ENCODE data around the gene FCSK. TPM values are rescaled to one million over a fixed set of nuclear protein-coding genes. Genes with fewer than 3 reads are reported as not detected.

FCSK gene
- total and polyA plus RNA-seq, 2 of the 13 experiments (the other 11 are each of a cell fraction or from before 2014, with no cell fraction given) = 9.1 to 19.2 TPM

- peaks cover 5 to 14% of the 10 kb centered on the region in 2 experiments; a peak in 3 of 5 replicates for H3K36me3 ChIP-seq (replicated peaks in 1 of 2; ENCODE audit: control insufficient read depth in 1 of 2, insufficient read depth in 2 of 2, low read length in 2 of 2)
- intact Hi-C loops (cut with micrococcal nuclease; ENCODE audit: unreplicated experiment) = loop anchor here (1.0 kb wide), 2 partner anchors 9 to 26 kb away; partner anchors contain the start of gene FCSK
- in situ Hi-C loops (cut with HindIII; ENCODE audit: extremely low pct_ligation_motif_present, low pct_unique_long_range_greater_than_20kb) = no loop called here
- H2AFZ ChIP-seq (ENCODE audit: low read length) = no peak overlapping the region
- peak overlapping the region; percentile 15 to 64 (median 47) for H3K4me3 ChIP-seq (replicated peaks in 1 of 3; ENCODE audit: insufficient read depth in 1 of 3, low read depth in 2 of 3, low read length in 3 of 3)
- H3K27ac ChIP-seq (ENCODE audit: extremely low read length, insufficient read depth, low read length) = peak overlapping the region; percentile 96
- POLR2A ChIA-PET = interaction anchor here (0.5 to 3.7 kb wide), 23 partner anchors 11 to 333 kb away, joined by 3 to 75 read pairs (median 5); partner anchors contain the start of genes AARS1, COG4, DDX19A and FCSK
- H3K79me2 ChIP-seq (ENCODE audit: insufficient read depth, low read length) = peaks cover 63% of the 10 kb centered on the region
- peak; percentile 90 for ATAC-seq
- H3K4me2 ChIP-seq (ENCODE audit: low read depth, low read length) = peak overlapping the region; percentile 90
- no TSS peak for BruUV-seq (replicated peaks)
- no peaks in the 10 kb centered on the region for H4K20me1 ChIP-seq (ENCODE audit: insufficient read depth, low read length)
- DNase-seq (ENCODE audit: low spot score) = peak; percentile 100
- CTCF ChIA-PET (ENCODE audit: low intra/inter-chr PET ratio, low total read pairs) = no interaction called here
- peak overlapping the region; percentile 73 for H3K9ac ChIP-seq (ENCODE audit: insufficient read depth, low read depth, low read length)
- peaks cover 90% of the 10 kb centered on the region for H3K4me1 ChIP-seq (ENCODE audit: insufficient read depth, low read length)
- WGBS (ENCODE audit: low lambda C conversion rate) = 0% methylated on average over 7 of the region's 9 CpGs
- no peaks in the 10 kb centered on the region for H3K9me3 ChIP-seq (ENCODE audit: low read length)
- FAIRE-seq = peak; percentile 100
- H3K27me3 ChIP-seq (ENCODE audit: control insufficient read depth in 1 of 2, insufficient read depth in 2 of 2, low read length in 2 of 2) = no peaks in the 10 kb centered on the region
- TF ChIP-seq KAT7 (CRISPR knock-in tag; IDR thresholded peaks at IDR 0.05; ENCODE audit: borderline replicate concordance) (peak; percentile 83; the same call in 1 of the 2 replicates), NR1H2 (CRISPR knock-in tag; IDR thresholded peaks at IDR 0.05; ENCODE audit: borderline replicate concordance, low read depth) (no peak), ZNF225 (CRISPR knock-in tag; IDR thresholded peaks at IDR 0.05) (no peak), PRDM15 (CRISPR knock-in tag; IDR thresholded peaks at IDR 0.05) (peak; percentile 42; the same call in 1 of the 2 replicates), KLF6 (CRISPR knock-in tag; IDR thresholded peaks at IDR 0.05) (peak; percentile 79), ZNF678 (CRISPR knock-in tag; IDR thresholded peaks at IDR 0.05) (0 out of 2 replicates have a peak, but pooled peaks have one; percentile 52), ZNF639 (CRISPR knock-in tag; conservative IDR thresholded peaks at IDR 0.05) (no peak), ETV5 (CRISPR knock-in tag; IDR thresholded peaks at IDR 0.05; ENCODE audit: borderline replicate concordance) (peak; percentile 98), ZNF501 (CRISPR knock-in tag; IDR thresholded peaks at IDR 0.05) (peak; percentile 92), ZKSCAN8 (CRISPR knock-in tag; IDR thresholded peaks at IDR 0.05; ENCODE audit: borderline replicate concordance) (peak; percentile 91; the same call in 1 of the 2 replicates), ZNF770 (CRISPR knock-in tag; IDR thresholded peaks at IDR 0.05) (peak; percentile 78), TERF1 (CRISPR knock-in tag; IDR thresholded peaks at IDR 0.05) (no peak), ZNF589 (CRISPR knock-in tag; conservative IDR thresholded peaks at IDR 0.05) (no peak), ZNF354B (CRISPR knock-in tag; IDR thresholded peaks at IDR 0.05) (0 out of 2 replicates have a peak, but pooled peaks have one; percentile 22), MAFG (CRISPR knock-in tag; IDR thresholded peaks at IDR 0.05) (no peak)
Observed at GRCh38 chr16:70428178-70428998, 26.0 kb upstream of the FCSK start.

All from HepG2 (cell line).